Measurements from ENCODE around the gene RNF144A.

RNF144A gene

DNA sequence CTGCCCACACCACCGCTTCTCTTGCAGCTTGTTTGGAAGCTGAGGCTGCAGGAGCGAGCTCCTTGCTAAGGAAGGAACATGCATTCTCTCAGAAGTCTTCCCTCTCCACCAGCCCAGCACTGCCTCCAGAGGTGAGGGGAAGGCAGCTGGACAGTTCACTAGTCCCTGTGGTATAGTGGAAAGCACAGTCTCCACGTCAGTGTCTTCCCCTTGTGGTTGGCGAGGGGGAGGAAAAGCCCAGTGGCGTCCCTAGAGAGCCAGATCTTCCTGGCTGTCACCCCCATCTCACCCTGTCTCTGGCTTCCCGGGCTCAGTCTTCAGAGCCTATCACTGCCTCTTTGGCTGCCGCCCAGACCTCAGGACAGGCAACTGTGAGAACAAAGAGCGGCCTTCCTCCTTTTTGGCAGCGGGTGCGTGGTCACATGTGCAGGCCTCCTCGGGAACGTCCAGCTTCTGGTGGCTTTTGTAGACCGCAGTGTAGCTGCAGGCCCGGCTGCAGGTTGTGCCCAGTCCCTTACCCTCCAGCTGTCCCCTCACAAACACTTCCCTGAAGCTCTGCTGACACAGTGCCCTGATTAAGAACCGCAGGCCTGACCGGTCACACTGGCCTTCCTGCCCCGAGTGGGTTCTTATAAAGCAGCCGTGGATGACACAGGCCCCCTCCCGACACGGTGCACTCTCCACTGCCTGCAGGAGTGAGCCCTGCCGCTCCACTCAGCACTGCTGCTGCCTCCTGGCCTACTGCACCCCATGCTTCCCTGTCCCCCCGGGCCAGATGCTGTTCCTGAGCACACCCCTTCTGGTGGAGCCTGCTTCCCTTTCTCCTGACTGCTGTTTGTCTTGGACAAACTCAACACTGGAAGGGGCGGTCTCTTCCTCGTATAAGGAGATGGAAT, 90.9 kb downstream of the RNF144A start:
- no peak for DNase-seq (ENCODE audit: low spot score)

DNA sequence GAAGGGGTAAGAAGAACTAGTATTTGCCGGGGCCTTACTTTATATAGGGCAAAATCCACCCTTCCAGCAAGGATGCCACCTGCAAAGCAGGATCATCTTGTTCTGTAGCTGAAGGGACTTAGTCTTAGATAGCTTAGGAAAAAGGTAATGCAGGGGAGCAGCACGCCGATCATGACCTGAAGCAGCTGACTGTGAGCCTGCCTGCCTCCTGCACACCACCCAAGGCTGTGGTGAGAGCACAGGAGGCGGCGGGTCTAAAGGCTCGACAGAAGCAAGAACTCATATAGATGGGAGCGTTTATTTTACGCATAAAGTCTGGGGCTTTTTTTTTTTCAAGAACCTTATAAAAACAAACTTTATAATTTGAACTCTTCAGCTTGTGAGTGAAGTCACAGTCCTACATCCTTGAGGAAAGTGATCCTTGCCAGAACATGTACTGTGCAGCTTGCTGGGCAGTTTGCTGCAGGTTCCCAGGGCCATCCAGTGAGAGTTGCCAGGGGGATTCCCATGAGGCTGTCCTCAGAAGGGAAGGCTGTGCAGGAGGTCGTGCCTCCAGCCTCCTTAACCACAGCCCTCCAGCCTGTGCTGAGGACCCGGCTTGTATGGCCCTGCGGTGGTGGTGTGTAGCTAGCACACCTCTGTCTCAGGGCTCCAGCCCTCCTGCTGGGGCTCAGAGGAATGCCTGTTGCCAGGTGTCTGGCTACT, 92.1 kb downstream of the RNF144A start:
- no peak for DNase-seq (ENCODE audit: low spot score)

GRCh38 chr2:7010391-7011054, 93.3 kb downstream of the RNF144A start:
- DNase-seq (ENCODE audit: low spot score): no peak

GRCh38 chr2:7011356-7012083, 94.3 kb downstream of the RNF144A start:
- peak; percentile 33 for DNase-seq (ENCODE audit: low spot score)

GRCh38 chr2:7012141-7012764, 95.0 kb downstream of the RNF144A start:
- DNase-seq (ENCODE audit: low spot score): no peak

DNA sequence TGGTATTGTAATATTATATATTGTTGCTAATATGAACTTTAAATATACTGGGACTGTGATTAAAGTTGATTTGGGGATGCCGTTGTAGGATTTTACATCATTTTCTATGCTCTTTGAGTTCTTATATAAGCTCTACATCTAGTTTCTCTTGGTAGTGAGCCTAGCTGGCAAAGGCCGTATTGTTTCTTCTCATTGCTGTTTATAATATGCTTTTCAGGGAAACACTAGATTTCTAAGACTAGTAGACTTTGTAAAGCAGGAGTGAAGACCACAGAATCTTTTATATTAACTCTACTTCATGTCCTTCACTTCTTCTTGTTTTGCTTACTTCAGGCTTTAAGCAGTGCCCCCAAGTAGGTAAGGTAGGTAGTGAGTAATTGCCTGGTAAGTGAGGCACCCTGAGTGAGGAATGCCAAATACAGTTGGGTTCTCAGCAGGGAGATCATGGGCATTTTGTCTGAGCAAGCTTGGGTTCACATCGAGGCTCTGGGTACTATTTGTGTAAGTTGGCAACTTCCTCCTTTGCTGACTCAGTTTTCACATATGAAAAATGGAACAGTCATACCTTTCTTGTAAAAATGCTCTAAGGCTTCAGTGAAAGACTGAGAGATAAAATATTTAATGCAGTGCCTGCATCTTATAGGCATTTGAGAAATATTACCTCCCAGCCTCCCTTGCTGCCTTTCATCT, 96.4 kb downstream of the RNF144A start:
- DNase-seq (ENCODE audit: low spot score): no peak

- peak; percentile 3 for DNase-seq (ENCODE audit: low spot score)
Observed at GRCh38 chr2:7014174-7014640, 97.0 kb downstream of the RNF144A start.

DNA sequence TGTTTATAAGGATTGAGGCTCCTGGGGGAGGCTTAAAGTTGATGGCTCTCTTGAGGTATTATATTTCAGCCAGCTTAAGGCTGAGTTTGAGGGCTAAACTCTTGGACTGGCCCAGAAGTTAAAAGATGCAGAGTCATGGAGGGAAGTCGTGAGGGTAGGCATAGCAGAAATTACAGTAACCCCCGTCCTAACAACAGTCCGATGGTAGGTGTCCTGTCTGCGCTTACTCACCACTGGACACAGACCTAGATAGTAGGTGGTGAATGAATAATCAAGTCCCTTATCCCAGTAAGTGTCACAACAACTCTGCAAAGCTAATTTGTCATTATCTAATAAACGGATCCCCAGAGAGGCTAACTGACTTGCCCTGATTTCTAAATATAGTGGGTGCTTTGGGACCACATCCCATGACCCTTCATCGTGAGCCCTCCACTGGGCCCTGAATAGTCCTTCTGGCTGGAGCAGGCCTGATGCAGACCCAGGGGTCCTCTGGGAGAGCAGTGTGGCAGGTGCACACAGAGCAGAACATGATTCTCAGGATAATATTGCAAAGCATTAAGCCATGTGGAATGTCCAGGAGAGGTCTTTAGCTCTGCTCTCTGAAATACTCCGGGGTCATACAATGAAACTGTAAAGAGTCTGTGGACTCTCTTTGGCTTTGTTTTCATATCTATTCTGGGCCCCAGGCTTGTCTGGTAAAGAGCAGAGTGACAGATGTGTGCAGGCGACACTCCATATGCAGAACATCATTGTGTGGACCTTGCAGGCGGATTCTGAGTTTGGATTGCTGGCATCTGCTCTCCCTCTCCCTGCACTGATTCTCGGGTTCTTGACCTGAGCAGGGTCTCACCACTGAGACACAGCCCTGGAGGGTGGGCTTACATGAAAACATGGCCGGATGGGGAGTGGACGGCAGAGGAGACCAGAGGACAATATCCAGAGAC, 98.1 kb downstream of the RNF144A start:
- no peak for DNase-seq (ENCODE audit: low spot score)

DNA sequence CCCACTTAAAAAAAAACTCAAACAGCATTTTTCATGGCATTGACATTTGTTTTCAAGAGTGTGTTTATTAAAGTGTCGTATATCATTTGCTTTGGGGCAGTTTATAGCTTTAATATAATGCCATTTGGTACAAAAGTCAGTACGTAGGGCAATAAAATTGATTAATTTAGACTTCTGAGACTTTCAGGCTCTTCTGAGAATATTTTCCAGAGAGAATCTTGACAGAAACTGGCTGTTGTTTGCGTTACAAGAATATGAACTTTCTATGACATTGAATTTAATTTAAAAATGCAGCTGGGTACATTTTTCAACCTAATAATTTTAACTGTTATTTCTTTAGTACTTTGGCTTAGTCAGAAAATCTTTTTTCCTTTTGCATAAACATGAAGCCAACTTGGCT, 98.9 kb downstream of the RNF144A start:
- no peak for DNase-seq (ENCODE audit: low spot score)

DNA sequence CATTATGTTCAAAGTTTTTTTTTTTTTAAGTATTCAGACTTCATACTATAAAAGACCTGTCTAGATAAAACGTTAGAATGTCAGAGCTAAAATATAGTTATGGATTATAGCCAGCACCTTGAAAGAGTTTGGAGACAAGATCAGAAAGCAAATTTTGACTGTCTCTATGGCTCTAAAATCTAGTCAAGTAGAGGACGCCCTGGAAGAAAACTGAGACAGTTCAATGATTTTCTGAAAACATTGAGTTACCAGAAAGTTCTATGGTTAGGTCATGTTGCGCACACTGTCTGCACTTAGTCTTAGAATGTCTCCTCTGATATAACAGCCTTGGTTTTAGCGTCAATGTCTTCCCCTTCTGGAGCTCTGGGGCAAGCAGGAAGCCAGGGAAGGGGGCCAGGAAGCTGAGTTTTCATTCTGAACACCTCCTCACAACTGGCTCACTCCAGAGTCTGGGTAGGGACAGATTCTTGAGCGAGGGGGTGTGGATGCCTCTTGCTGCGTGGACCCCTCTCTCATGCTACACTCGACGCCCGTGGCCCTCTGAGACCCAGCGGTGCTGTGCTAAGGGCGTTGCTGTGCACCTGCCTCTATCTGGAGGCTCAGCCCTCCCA, 99.5 kb downstream of the RNF144A start:
- DNase-seq (ENCODE audit: low spot score): no peak

DNA sequence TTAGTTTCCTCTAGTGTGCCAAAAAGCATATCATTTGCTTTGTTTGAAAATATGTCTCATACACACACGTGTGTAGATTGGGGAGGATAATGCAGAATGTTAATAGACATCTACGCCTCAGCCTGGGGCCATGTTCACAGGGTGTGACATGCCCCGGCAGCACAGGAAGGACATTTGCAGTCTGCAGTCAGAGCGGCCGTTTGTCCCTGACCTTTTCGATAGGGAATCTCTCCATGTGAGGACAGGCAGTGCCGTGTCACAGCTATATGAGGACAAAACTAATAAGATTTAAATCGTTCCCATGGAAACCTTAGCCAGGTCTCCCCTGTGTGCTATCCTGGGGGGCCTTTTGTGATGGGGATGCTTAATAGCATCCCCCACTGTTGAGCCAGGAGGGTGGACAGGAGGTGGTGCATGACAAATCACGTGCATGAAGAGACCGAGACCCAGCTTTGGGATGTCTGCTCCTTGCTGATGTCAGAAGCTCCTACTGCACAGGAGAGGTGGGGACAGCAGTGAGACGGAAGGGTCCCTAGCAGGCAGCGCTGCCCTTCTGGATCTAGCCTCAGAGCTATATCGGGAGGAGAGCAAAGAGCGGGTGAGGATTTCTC, 100.6 kb downstream of the RNF144A start:
- DNase-seq (ENCODE audit: low spot score): no peak

DNA sequence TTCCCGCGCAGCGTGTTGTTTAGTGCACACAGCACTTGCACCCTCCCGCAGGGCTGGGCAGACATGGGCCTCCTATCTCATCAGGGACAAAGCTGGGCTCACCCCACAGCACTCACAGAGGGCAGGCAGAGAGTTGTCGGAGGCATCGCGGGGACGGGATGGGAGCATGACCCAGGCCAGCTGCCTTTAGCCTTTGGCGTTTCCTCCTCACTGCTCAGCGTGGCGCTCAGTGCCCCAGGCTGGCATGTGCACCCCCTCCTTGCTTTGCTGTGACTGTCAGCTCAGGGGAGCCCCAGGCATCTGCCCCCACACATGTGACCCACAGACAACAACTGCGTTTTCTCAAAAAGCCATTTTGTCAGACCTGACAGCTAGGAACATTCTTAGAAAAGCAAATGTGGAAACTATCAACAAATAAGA, 101.1 kb downstream of the RNF144A start:
- no peak for DNase-seq (ENCODE audit: low spot score)

- DNase-seq (ENCODE audit: low spot score): no peak
Observed at GRCh38 chr2:7018767-7019166, 101.6 kb downstream of the RNF144A start.

- no peak for DNase-seq (ENCODE audit: low spot score)
Observed at GRCh38 chr2:7019191-7019590, 102.0 kb downstream of the RNF144A start.

- DNase-seq (ENCODE audit: low spot score): no peak
Observed at GRCh38 chr2:7020059-7020458, 102.8 kb downstream of the RNF144A start.

- DNase-seq (ENCODE audit: low spot score): no peak
Observed at GRCh38 chr2:7020468-7020867, 103.3 kb downstream of the RNF144A start.

DNA sequence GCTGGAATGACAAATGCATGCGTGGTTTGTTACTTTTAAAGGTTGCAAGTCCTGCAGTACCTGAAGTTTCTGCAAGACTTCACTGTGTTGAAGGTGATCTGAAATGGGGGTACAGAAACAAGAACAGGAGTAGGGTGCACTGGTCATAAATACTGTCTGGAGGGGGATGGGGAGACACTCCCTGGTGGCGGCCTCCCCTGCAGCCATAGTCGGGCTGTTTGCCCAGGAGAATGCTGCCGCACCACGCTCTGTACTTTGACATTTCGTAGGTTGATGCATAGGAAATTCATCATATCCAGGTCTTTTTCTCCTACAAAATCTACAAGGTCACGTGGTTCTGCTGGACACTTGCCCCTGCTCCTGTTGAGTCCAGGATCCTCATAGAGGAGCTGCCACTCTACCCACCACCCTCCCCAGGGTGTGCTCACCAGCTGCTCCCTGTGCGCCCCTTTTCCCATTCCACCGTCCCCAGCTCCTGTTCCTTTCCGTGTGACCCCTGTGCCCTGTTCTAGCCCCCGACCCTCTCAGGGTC, 103.8 kb downstream of the RNF144A start:
- DNase-seq (ENCODE audit: low spot score): no peak
